Measurements from ENCODE around the gene GOLGA3.
"Not testable (repeated sequence)": the region's sequence is repeated elsewhere in the genome, so short reads cannot be mapped to it uniquely, and the experiment has no call there.

Gene GOLGA3

GRCh38 chr12:132797820-132798570 lies 30.7 kb downstream of the GOLGA3 start:
- TF ChIP-seq PAX5 (IDR thresholded peaks at IDR 0.05; ENCODE audit: insufficient read depth, low read length, severe bottlenecking) (no peak), SPI1 (IDR thresholded peaks at IDR 0.05; ENCODE audit: low read depth, low read length) (no peak), TAF1 (IDR thresholded peaks at IDR 0.05; ENCODE audit: low read depth, low read length) (no peak), POLR2AphosphoS5 (IDR thresholded peaks at IDR 0.05; ENCODE audit: low read depth, low read length) (no peak), POU2F2 (IDR thresholded peaks at IDR 0.05; ENCODE audit: low read depth, low read length) (no peak), POLR2A (IDR thresholded peaks at IDR 0.05; ENCODE audit: low read depth, low read length) (no peak)
- no peak for FAIRE-seq
- DNase-seq (ENCODE audit: insufficient read length, low spot score) = no peak

GRCh38 chr12:132795847-132796246 lies 32.8 kb downstream of the GOLGA3 start:
- TF ChIP-seq SPI1 (IDR thresholded peaks at IDR 0.05; ENCODE audit: low read depth, low read length) (no peak), POLR2A (IDR thresholded peaks at IDR 0.05; ENCODE audit: low read depth, low read length) (no peak)
- DNase-seq (ENCODE audit: insufficient read length, low spot score) = no peak
- no peak for FAIRE-seq

- not testable (repeated sequence) for DNase-seq (ENCODE audit: insufficient read length, low spot score)
- peak; percentile 9 for FAIRE-seq
Measured at GRCh38 chr12:132791940-132792339, 36.7 kb downstream of the GOLGA3 start.

GRCh38 chr12:132789099-132789471 lies 39.6 kb downstream of the GOLGA3 start:
- FAIRE-seq = no peak
- DNase-seq (ENCODE audit: insufficient read length, low spot score) = no peak
- no peak for TF ChIP-seq POU2F2 (IDR thresholded peaks at IDR 0.05; ENCODE audit: low read depth, low read length)
- TF ChIP-seq TAF1 (IDR thresholded peaks at IDR 0.05; ENCODE audit: low read depth, low read length) = no peak
- TF ChIP-seq POLR2A (IDR thresholded peaks at IDR 0.05; ENCODE audit: low read depth, low read length) = no peak
- TF ChIP-seq POLR2AphosphoS5 (IDR thresholded peaks at IDR 0.05; ENCODE audit: low read depth, low read length) = no peak
- no peak for TF ChIP-seq PAX5 (IDR thresholded peaks at IDR 0.05; ENCODE audit: insufficient read depth, low read length, severe bottlenecking)
- no peak for TF ChIP-seq SPI1 (IDR thresholded peaks at IDR 0.05; ENCODE audit: low read depth, low read length)

GRCh38 chr12:132788375-132789098 lies 40.1 kb downstream of the GOLGA3 start:
- TF ChIP-seq TAF1 (IDR thresholded peaks at IDR 0.05; ENCODE audit: low read depth, low read length) = no peak
- TF ChIP-seq POLR2A (IDR thresholded peaks at IDR 0.05; ENCODE audit: low read depth, low read length) = no peak
- no peak for TF ChIP-seq POU2F2 (IDR thresholded peaks at IDR 0.05; ENCODE audit: low read depth, low read length)
- TF ChIP-seq POLR2AphosphoS5 (IDR thresholded peaks at IDR 0.05; ENCODE audit: low read depth, low read length) = no peak
- TF ChIP-seq SPI1 (IDR thresholded peaks at IDR 0.05; ENCODE audit: low read depth, low read length) = no peak
- TF ChIP-seq PAX5 (IDR thresholded peaks at IDR 0.05; ENCODE audit: insufficient read depth, low read length, severe bottlenecking) = no peak
- FAIRE-seq (no peak), DNase-seq (ENCODE audit: insufficient read length, low spot score) (no peak)

- no peak for FAIRE-seq
- no peak for DNase-seq (ENCODE audit: insufficient read length, low spot score)
- TF ChIP-seq POU2F2 (IDR thresholded peaks at IDR 0.05; ENCODE audit: low read depth, low read length) = no peak
Measured at GRCh38 chr12:132787877-132788276, 40.8 kb downstream of the GOLGA3 start.

GRCh38 chr12:132786192-132786591 lies 42.5 kb downstream of the GOLGA3 start:
- DNase-seq (ENCODE audit: insufficient read length, low spot score) (no peak), FAIRE-seq (no peak)
- no peak for TF ChIP-seq POU2F2 (IDR thresholded peaks at IDR 0.05; ENCODE audit: low read depth, low read length)
- TF ChIP-seq TAF1 (IDR thresholded peaks at IDR 0.05; ENCODE audit: low read depth, low read length) = no peak
- no peak for TF ChIP-seq PAX5 (IDR thresholded peaks at IDR 0.05; ENCODE audit: insufficient read depth, low read length, severe bottlenecking)
- TF ChIP-seq SPI1 (IDR thresholded peaks at IDR 0.05; ENCODE audit: low read depth, low read length) = no peak
- no peak for TF ChIP-seq POLR2A (IDR thresholded peaks at IDR 0.05; ENCODE audit: low read depth, low read length)
- no peak for TF ChIP-seq POLR2AphosphoS5 (IDR thresholded peaks at IDR 0.05; ENCODE audit: low read depth, low read length)

- TF ChIP-seq POLR2A (IDR thresholded peaks at IDR 0.05; ENCODE audit: low read depth, low read length) (no peak), SPI1 (IDR thresholded peaks at IDR 0.05; ENCODE audit: low read depth, low read length) (no peak), POU2F2 (IDR thresholded peaks at IDR 0.05; ENCODE audit: low read depth, low read length) (no peak), TAF1 (IDR thresholded peaks at IDR 0.05; ENCODE audit: low read depth, low read length) (no peak), PAX5 (IDR thresholded peaks at IDR 0.05; ENCODE audit: insufficient read depth, low read length, severe bottlenecking) (no peak), POLR2AphosphoS5 (IDR thresholded peaks at IDR 0.05; ENCODE audit: low read depth, low read length) (no peak)
- DNase-seq (ENCODE audit: insufficient read length, low spot score) (no peak), FAIRE-seq (peak; percentile 69)
Measured at GRCh38 chr12:132784580-132784979, 44.1 kb downstream of the GOLGA3 start.

- no peak for DNase-seq (ENCODE audit: insufficient read length, low spot score)
- FAIRE-seq = no peak
- TF ChIP-seq POLR2A (IDR thresholded peaks at IDR 0.05; ENCODE audit: low read depth, low read length) (no peak), TAF1 (IDR thresholded peaks at IDR 0.05; ENCODE audit: low read depth, low read length) (no peak), POU2F2 (IDR thresholded peaks at IDR 0.05; ENCODE audit: low read depth, low read length) (no peak), PAX5 (IDR thresholded peaks at IDR 0.05; ENCODE audit: insufficient read depth, low read length, severe bottlenecking) (no peak), POLR2AphosphoS5 (IDR thresholded peaks at IDR 0.05; ENCODE audit: low read depth, low read length) (no peak), SPI1 (IDR thresholded peaks at IDR 0.05; ENCODE audit: low read depth, low read length) (no peak)
Measured at GRCh38 chr12:132783917-132784531, 44.6 kb downstream of the GOLGA3 start.

- DNase-seq (ENCODE audit: insufficient read length, low spot score) (no peak), FAIRE-seq (no peak)
- no peak for TF ChIP-seq POU2F2 (IDR thresholded peaks at IDR 0.05; ENCODE audit: low read depth, low read length)
- TF ChIP-seq SPI1 (IDR thresholded peaks at IDR 0.05; ENCODE audit: low read depth, low read length) = no peak
- TF ChIP-seq POLR2AphosphoS5 (IDR thresholded peaks at IDR 0.05; ENCODE audit: low read depth, low read length) = no peak
- TF ChIP-seq TAF1 (IDR thresholded peaks at IDR 0.05; ENCODE audit: low read depth, low read length) = no peak
- TF ChIP-seq POLR2A (IDR thresholded peaks at IDR 0.05; ENCODE audit: low read depth, low read length) = no peak
- no peak for TF ChIP-seq PAX5 (IDR thresholded peaks at IDR 0.05; ENCODE audit: insufficient read depth, low read length, severe bottlenecking)
Measured at GRCh38 chr12:132781938-132782337, 46.7 kb downstream of the GOLGA3 start.

Measured in GM12891 (cell line).